ENCODE measurements around the gene IGHMBP2.

Gene IGHMBP2

GRCh38 chr11:68892576-68892975, 11.1 kb upstream of the IGHMBP2 start:
- no peak for TF ChIP-seq CTCF (IDR thresholded peaks at IDR 0.05; ENCODE audit: low read depth, low read length)
- DNase-seq (ENCODE audit: extremely low read depth, low read depth): no peak

- no peak for TF ChIP-seq CTCF (IDR thresholded peaks at IDR 0.05; ENCODE audit: low read depth, low read length)
- no peak for DNase-seq (ENCODE audit: extremely low read depth, low read depth)
Measured at GRCh38 chr11:68893282-68893681, 10.4 kb upstream of the IGHMBP2 start.

GRCh38 chr11:68896171-68896959, 7.3 kb upstream of the IGHMBP2 start:
- no peak for DNase-seq (ENCODE audit: extremely low read depth, low read depth)
- no peak for TF ChIP-seq CTCF (IDR thresholded peaks at IDR 0.05; ENCODE audit: low read depth, low read length)

- TF ChIP-seq CTCF (IDR thresholded peaks at IDR 0.05; ENCODE audit: low read depth, low read length): no peak
- no peak for DNase-seq (ENCODE audit: extremely low read depth, low read depth)
Measured at GRCh38 chr11:68897441-68897840, 6.2 kb upstream of the IGHMBP2 start.

- no peak for TF ChIP-seq CTCF (IDR thresholded peaks at IDR 0.05; ENCODE audit: low read depth, low read length)
- no peak for DNase-seq (ENCODE audit: extremely low read depth, low read depth)
Measured at GRCh38 chr11:68900835-68901381, 2.8 kb upstream of the IGHMBP2 start.

GRCh38 chr11:68904248-68904847, 657 bp downstream of the IGHMBP2 start:
- no peak for TF ChIP-seq CTCF (IDR thresholded peaks at IDR 0.05; ENCODE audit: low read depth, low read length)
- no peak for DNase-seq (ENCODE audit: extremely low read depth, low read depth)

Measured in AG09319 (cell line).